A673 (cell line): ENCODE results near the gene MAP7. TPM values are rescaled to one million over a fixed set of nuclear protein-coding genes. Genes with fewer than 3 reads are reported as not detected.

Source experiments
- BruUV-seq: library from RNA; stranded (reverse); fragments of 400-500 nt; replicated peaks from 2 replicates; lab custom pipeline; 2021; lab: Mats Ljungman, UMichigan
- CTCF ChIA-PET: fragments of 300-600 bp; sonication (Branson Sonifier 250); formaldehyde crosslinking; loops from one replicate; lab custom pipeline; 2022; ENCODE audit warnings: antibody characterized with exemption; lab: Charles Lee
- POLR2A ChIA-PET: fragments of 300-600 bp; sonication (Branson Sonifier 250); formaldehyde crosslinking; loops from one replicate; lab custom pipeline; 2022; ENCODE audit warnings: antibody characterized with exemption; ENCODE audit not compliant: low non-redundant PET; lab: Charles Lee
- DNase-seq: peaks from one replicate; pipeline ENCODE4 v3.0.0-alpha.2; 2015; ENCODE audit warnings: low spot score
- H3K27ac ChIP-seq: fragments of 200-600 bp; sonication (generic); 2 replicates; pipeline ENCODE4 v1.5.1; 2016; ENCODE audit warnings: mixed run types, low read depth, mild to moderate bottlenecking, mixed read lengths, antibody characterized with exemption, low read length; ENCODE audit not compliant: poor library complexity, severe bottlenecking
- H3K27me3 ChIP-seq: fragments of 200-600 bp; sonication (generic); replicated peaks from 2 replicates; pipeline ENCODE4 v1.6.1; 2017; ENCODE audit warnings: mixed run types, low read depth, mild to moderate bottlenecking, mixed read lengths, antibody characterized with exemption, low read length; ENCODE audit not compliant: insufficient read depth, poor library complexity
- H3K36me3 ChIP-seq: fragments of 200-600 bp; sonication (generic); 2 replicates; pipeline ENCODE4 v1.6.1; 2016; ENCODE audit warnings: mixed run types, mild to moderate bottlenecking, mixed read lengths, antibody characterized with exemption, low read length; ENCODE audit not compliant: insufficient read depth, poor library complexity, severe bottlenecking
- H3K4me1 ChIP-seq: fragments of 200-600 bp; sonication (generic); 2 replicates; pipeline ENCODE4 v1.6.1; 2017; ENCODE audit warnings: mixed run types, mild to moderate bottlenecking, mixed read lengths, antibody characterized with exemption, low read length; ENCODE audit not compliant: insufficient read depth, poor library complexity, severe bottlenecking
- H3K4me3 ChIP-seq: fragments of 200-600 bp; sonication (generic); 2 replicates; pipeline ENCODE4 v1.5.1; 2016; ENCODE audit warnings: low read depth, mixed run types, mild to moderate bottlenecking, mixed read lengths, low read length; ENCODE audit not compliant: poor library complexity, severe bottlenecking
- H3K9me3 ChIP-seq: fragments of 200-600 bp; sonication (generic); 2 replicates; pipeline ENCODE4 v1.6.1; 2016; ENCODE audit warnings: mixed run types, low read depth, mild to moderate bottlenecking, mixed read lengths, antibody characterized with exemption, low read length; ENCODE audit not compliant: poor library complexity, severe bottlenecking
- CTCF ChIP-seq: fragments of 300-800, 200-600 bp; sonication (generic); conservative IDR thresholded peaks from 2 replicates; pipeline ENCODE4 v1.5.1; 2017; ENCODE audit warnings: low read depth, mild to moderate bottlenecking, antibody characterized with exemption, low read length, moderate library complexity, mixed read lengths
- EZH2 ChIP-seq: fragments of 200-600 bp; sonication (generic); IDR thresholded peaks from 2 replicates; pipeline ENCODE4 v1.6.1; 2017; ENCODE audit warnings: borderline replicate concordance, low read depth, mild to moderate bottlenecking, mixed read lengths, antibody characterized with exemption, low read length; ENCODE audit not compliant: poor library complexity, severe bottlenecking
- intact Hi-C: fragments of 100-400 bp; cut with micrococcal nuclease; formaldehyde crosslinking; loops from one replicate; pipeline ENCODE4 v1.10.0; 2022; ENCODE audit not compliant: unreplicated experiment
- total RNA-seq: library from RNA; stranded (reverse); gene quantifications from 2 replicates; pipeline ENCODE4 v1.2.3, GENCODE V29; 2021

MAP7 gene
- total RNA-seq, 1 experiment from 2014 or later: 0.09 TPM

DNA sequence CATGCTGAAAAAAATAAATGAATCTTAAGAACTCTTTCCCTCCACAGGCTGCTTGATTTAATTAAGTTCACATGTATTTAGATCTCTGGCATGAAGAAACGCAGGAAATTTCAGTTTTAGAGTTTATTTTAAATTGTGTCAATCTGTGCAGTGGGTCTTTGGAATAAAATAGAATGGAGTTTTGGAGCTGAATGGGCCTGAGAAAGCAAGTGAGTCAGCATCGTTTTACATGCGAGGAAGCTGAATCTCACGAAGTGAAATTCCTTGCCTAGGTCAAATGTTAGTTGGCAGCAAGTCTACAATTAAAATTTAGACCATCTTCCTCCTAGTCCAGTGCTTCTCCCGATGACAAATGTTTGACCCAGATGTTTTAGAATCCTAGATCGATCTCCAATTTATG is 22.4 kb downstream of the MAP7 start:
- no peak for DNase-seq
- no TSS peak for BruUV-seq
- Histone ChIP-seq H3K36me3 (no peaks in the 10 kb centered on the region), H3K27me3 (no peaks in the 10 kb centered on the region), H3K4me3 (no peak overlapping the region), H3K4me1 (no peaks in the 10 kb centered on the region), H3K27ac (no peak overlapping the region), H3K9me3 (no peaks in the 10 kb centered on the region)
- intact Hi-C loops: no loop called here
- POLR2A ChIA-PET: no interaction called here
- no peak for TF ChIP-seq CTCF
- no peak for TF ChIP-seq EZH2
- CTCF ChIA-PET: no interaction called here

DNA sequence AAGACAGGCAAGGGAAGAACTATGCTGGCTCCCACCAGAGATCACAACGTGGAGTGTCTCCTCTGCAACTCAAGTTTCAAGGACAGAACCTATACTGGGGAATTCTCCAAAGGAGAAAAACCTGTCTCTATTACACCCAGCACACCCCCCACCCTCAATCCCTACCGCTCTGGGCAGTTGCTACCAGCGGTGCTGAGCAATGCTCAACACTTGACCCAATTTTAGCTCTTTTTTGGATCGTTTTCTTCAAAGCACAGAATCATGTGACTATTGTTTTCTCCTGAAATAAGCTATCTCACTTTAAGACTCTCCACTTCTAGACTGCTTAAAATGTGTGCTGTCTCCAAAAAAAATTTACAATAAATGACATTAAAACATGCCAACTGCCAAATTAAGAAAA is 23.3 kb downstream of the MAP7 start:
- no peak overlapping the region for H3K4me3 ChIP-seq
- no peaks in the 10 kb centered on the region for H3K9me3 ChIP-seq
- H3K27me3 ChIP-seq: no peaks in the 10 kb centered on the region
- no peaks in the 10 kb centered on the region for H3K36me3 ChIP-seq
- no TSS peak for BruUV-seq
- no peaks in the 10 kb centered on the region for H3K4me1 ChIP-seq
- intact Hi-C loops: no loop called here
- ChIA-PET CTCF (no interaction called here), POLR2A (no interaction called here)
- TF ChIP-seq EZH2: no peak
- H3K27ac ChIP-seq: no peak overlapping the region
- no peak for DNase-seq

GRCh38 chr6:136526196-136526930 is 23.9 kb downstream of the MAP7 start:
- intact Hi-C loops: no loop called here
- H3K4me1 ChIP-seq: no peaks in the 10 kb centered on the region
- peak; percentile 35 for DNase-seq
- H3K9me3 ChIP-seq: no peaks in the 10 kb centered on the region
- H3K4me3 ChIP-seq: no peak overlapping the region
- H3K27ac ChIP-seq: no peak overlapping the region
- ChIA-PET POLR2A (no interaction called here), CTCF (no interaction called here)
- H3K36me3 ChIP-seq: no peaks in the 10 kb centered on the region
- TF ChIP-seq CTCF (no peak; the same call in 1 of the 2 replicates), EZH2 (no peak)
- no TSS peak for BruUV-seq
- H3K27me3 ChIP-seq: no peaks in the 10 kb centered on the region
